BLaER1 treated with 17β-estradiol and CSF1 and Interleukin-3, amounts not matched to agents 10 nM and 100 nM (cell line): ENCODE data around the gene DIP2B.

ENCODE experiments used
- H3K27ac ChIP-seq, 11 experiments: shearing (Covaris generic); formaldehyde crosslinking; 2 replicates each; pipeline ENCODE4 v1.8.1; 2022
- H3K27me3 ChIP-seq, 11 experiments: shearing (Covaris generic); formaldehyde crosslinking; 2 replicates each; pipeline ENCODE4 v1.8.1; 2022
- H3K36me3 ChIP-seq, 11 experiments: shearing (Covaris generic); formaldehyde crosslinking; 2 replicates each; pipeline ENCODE4 v1.8.1; 2022
- H3K4me1 ChIP-seq, 10 experiments: shearing (Covaris generic); formaldehyde crosslinking; 2 replicates each; pipeline ENCODE4 v1.8.1; 2022
- H3K4me2 ChIP-seq, 11 experiments: shearing (Covaris generic); formaldehyde crosslinking; 2 replicates each; pipeline ENCODE4 v1.8.1; 2022
- H3K4me3 ChIP-seq, 10 experiments: shearing (Covaris generic); formaldehyde crosslinking; 2 replicates each; pipeline ENCODE4 v1.8.1; 2022
- H3K9ac ChIP-seq, 11 experiments: shearing (Covaris generic); formaldehyde crosslinking; 2 replicates each; pipeline ENCODE4 v1.8.1; 2022
- H3K9me3 ChIP-seq, 11 experiments: shearing (Covaris generic); formaldehyde crosslinking; replicated peaks in 1 of 11; 2 replicates each; pipeline ENCODE4 v1.8.1; 2022
- H4K20me1 ChIP-seq, 11 experiments: shearing (Covaris generic); formaldehyde crosslinking; 2 replicates each; pipeline ENCODE4 v1.8.1; 2022
- Cebpa-rat ChIP-seq, 11 experiments: shearing (Covaris generic); IDR thresholded peaks; 2 replicates each; pipeline ENCODE4 v1.8.1; 2022

The DIP2B gene

GRCh38 chr12:50776749-50777728 is 272.3 kb downstream of the DIP2B start:
- H3K4me3 ChIP-seq, result no peak overlapping the region
- no peak overlapping the region for H3K4me2 ChIP-seq
- H3K36me3 ChIP-seq, result peaks cover 31 to 50% (median 39%) of the 10 kb centered on the region in 11 experiments
- H3K9ac ChIP-seq, result no peak overlapping the region
- H3K27ac ChIP-seq, result no peak overlapping the region
- no peaks in the 10 kb centered on the region for H3K27me3 ChIP-seq
- H3K9me3 ChIP-seq, result peaks cover 0 to 21% (median 11%) of the 10 kb centered on the region in 11 experiments; a peak in 14 of 22 replicates
- peaks cover 14 to 86% (median 48%) of the 10 kb centered on the region in 11 experiments; a peak in 18 of 22 replicates for H4K20me1 ChIP-seq
- H3K4me1 ChIP-seq, result peaks cover 0 to 19% (median 0%) of the 10 kb centered on the region in 10 experiments; a peak in 7 of 20 replicates
- TF ChIP-seq Cebpa-rat (IDR thresholded peaks at IDR 0.05), result no peak

DNA sequence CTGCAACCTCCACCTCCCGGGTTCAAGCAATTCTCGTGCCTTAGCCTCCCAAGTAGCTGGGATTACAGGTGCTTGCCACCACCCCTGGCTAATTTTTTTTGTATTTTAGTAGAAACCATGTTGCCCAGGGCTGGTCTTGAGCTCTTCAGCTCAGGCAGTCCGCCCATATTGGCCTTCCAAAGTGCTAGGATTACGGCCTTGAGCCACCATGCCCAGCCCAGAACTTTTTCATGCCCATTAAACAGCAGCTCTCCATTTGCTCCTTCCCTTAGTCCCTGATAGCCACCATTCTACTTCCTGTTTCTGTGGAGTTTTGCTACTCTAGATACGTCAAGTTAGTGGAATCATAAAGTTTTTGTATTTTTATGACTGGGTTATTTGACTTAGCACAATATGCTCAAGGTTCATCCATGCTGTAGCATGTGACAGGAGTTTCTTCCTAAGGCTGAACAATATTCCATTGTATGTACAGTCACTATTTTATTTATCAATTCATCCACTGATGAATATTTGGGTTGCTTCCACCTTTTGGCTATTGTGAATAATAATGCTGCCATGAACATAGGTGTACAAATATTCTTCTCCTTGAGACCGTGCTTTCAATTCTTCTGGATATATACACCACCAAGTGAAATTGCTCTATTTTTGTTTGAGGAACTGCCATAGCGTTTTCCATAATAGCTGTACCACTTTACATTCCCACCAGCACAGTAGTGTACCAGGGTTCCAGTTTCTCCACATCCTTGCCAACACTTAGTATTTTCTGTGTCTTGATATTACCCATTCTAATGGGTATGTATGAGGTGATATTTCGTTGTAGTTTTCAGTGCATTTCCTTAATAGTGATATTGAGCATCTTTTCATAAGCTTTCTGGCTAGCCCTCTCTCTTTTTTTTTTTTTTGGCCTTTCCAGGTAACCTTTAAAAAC is 274.1 kb downstream of the DIP2B start:
- Histone ChIP-seq H3K4me2 (no peak overlapping the region), H3K27me3 (no peaks in the 10 kb centered on the region), H3K9me3 (0 out of 22 replicates have a peak, but pooled peaks cover 0 to 4% (median 0%) of the 10 kb centered on the region in 11 experiments), H3K27ac (no peak overlapping the region), H3K36me3 (peaks cover 31 to 50% (median 44%) of the 10 kb centered on the region in 11 experiments), H3K4me3 (no peak overlapping the region), H3K9ac (no peak overlapping the region), H4K20me1 (peaks cover 14 to 69% (median 39%) of the 10 kb centered on the region in 11 experiments; a peak in 18 of 22 replicates), H3K4me1 (peaks cover 0 to 13% (median 0%) of the 10 kb centered on the region in 10 experiments; a peak in 7 of 20 replicates)
- no peak for TF ChIP-seq Cebpa-rat (IDR thresholded peaks at IDR 0.05)

DNA sequence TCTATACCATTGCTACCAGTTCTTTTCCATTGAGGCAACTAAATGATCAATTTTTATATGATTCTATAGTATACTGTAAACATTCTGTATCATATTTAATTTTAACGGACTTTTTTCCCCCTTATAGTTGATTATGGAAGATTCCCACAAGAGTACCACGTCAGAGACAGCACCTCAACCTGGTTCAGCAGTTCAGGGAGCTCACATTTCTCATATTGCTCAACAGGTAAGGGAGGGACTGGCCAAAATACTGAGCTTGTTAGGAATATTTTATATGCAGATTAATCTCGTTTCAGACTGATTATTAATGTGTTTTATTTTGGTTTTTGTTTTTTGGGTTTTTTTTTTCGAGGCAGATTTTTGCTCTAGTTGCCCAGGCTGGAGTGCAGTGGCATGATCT is 275.2 kb downstream of the DIP2B start:
- Histone ChIP-seq H3K4me2 (no peak overlapping the region), H3K36me3 (peaks cover 39 to 58% (median 51%) of the 10 kb centered on the region in 11 experiments), H3K9ac (no peak overlapping the region), H3K4me1 (peaks cover 0 to 2% (median 0%) of the 10 kb centered on the region in 10 experiments; a peak in 2 of 20 replicates), H4K20me1 (peaks cover 14 to 65% (median 30%) of the 10 kb centered on the region in 11 experiments; a peak in 18 of 22 replicates), H3K4me3 (no peak overlapping the region), H3K27ac (no peak overlapping the region), H3K9me3 (0 out of 22 replicates have a peak, but pooled peaks cover 0 to 4% (median 0%) of the 10 kb centered on the region in 11 experiments), H3K27me3 (no peaks in the 10 kb centered on the region)
- TF ChIP-seq Cebpa-rat (IDR thresholded peaks at IDR 0.05), result no peak

DNA sequence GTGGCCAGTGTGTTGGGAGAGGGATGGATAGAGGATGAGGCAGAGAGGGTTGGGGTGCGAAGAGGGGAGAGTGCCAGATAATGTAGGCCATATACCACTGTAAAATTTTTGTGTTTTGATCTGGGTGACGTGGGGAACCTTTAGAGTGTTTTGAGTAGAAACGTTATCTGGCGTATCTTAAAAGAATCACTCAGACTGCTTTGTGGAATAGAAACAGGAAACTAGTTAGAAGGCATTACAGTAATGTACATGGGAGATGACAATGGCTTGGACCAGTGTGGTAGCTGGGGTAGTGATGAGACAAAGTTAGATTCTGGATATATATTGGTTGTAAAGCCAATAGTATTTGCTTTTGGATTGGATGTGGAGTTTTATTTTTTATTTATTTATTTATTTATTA is 279.7 kb downstream of the DIP2B start:
- peaks cover 79 to 98% (median 88%) of the 10 kb centered on the region in 11 experiments for H3K36me3 ChIP-seq
- H3K4me1 ChIP-seq, result peaks cover 0 to 3% (median 0%) of the 10 kb centered on the region in 10 experiments; a peak in 3 of 20 replicates
- H3K9me3 ChIP-seq, result peaks cover 16 to 32% (median 27%) of the 10 kb centered on the region in 11 experiments; a peak in 21 of 22 replicates

DNA sequence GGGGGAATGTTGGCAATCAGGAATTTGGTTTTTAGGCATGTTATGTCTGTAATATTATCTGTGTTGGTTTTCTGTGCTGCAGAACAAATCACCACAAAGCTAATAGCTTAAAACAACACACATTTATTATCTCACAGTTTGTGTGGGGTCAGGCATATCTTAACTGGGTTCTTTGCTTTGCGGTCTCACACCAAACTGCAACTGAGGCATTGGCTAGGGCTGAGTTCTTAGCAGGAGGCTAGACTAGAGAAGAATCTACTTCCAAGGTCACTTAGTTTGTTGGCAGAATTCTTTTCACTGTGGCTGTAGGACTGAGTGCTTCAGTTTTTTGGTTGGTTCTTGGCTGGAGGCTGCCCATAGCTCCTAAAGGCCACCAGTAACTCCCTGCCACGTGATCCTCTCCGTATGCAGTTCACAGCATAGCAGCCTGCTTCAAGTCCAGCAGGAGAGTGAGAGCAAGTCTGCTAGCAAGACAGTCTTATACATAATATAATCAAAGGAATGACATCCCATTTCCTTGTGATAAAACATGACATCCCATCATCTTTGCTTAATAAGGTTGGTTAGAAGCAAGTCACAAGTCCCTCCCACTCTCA is 280.7 kb downstream of the DIP2B start:
- Histone ChIP-seq H3K4me2 (no peak overlapping the region), H3K27ac (no peak overlapping the region), H3K27me3 (no peaks in the 10 kb centered on the region), H3K9me3 (peaks cover 16 to 32% (median 27%) of the 10 kb centered on the region in 11 experiments; a peak in 21 of 22 replicates), H3K4me1 (peaks cover 0 to 13% (median 0%) of the 10 kb centered on the region in 10 experiments; a peak in 4 of 20 replicates), H4K20me1 (peaks cover under 1 to 36% (median 7%) of the 10 kb centered on the region in 11 experiments; a peak in 9 of 22 replicates), H3K36me3 (peaks cover 75 to 100% (median 85%) of the 10 kb centered on the region in 11 experiments), H3K4me3 (no peak overlapping the region), H3K9ac (no peak overlapping the region)
- no peak for TF ChIP-seq Cebpa-rat (IDR thresholded peaks at IDR 0.05)

More for the DNA sequence above, 279.7 kb downstream of the DIP2B start:
- TF ChIP-seq Cebpa-rat (IDR thresholded peaks at IDR 0.05), result no peak
- Histone ChIP-seq H3K27me3 (no peaks in the 10 kb centered on the region), H3K4me2 (no peak overlapping the region), H4K20me1 (peaks cover 0 to 34% (median 5%) of the 10 kb centered on the region in 11 experiments; a peak in 10 of 22 replicates), H3K9ac (no peak overlapping the region), H3K27ac (no peak overlapping the region), H3K4me3 (no peak overlapping the region)

DNA sequence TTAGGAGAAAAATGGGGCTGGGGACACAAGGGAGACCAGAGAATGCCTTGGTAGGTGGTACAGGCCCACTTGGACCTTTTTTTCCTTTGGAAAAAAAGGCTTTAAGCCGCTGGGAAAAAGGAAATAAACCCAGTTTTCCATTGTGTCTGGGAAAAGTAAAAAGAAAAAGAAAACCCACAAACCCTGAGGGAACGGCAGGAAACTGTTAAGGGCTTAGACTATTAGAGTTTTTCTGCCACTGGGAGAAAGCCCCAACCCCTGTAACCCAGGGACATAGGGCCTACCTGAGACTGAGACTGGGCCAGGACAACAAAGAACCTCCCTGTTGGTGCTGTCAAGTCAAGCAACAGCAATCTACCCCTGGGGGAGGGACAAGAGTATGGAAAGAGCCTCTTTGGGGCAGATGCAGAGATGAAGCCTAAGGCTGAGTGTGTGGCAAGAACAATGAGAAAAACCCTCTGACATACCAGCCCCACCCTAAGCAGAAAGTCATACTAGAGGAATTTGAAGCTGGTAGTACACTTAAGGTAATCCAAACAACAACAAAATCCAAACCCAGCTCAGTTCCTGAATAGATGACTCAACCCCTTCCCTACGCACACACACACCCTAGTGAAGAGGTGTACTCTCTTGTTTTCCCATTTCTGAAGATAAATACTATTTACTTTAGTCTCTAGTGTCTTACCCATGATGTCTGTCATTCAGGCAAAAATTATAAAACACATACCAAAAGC is 281.9 kb downstream of the DIP2B start:
- Histone ChIP-seq H3K4me3 (no peak overlapping the region), H3K9ac (no peak overlapping the region), H3K36me3 (peaks cover 64 to 97% (median 75%) of the 10 kb centered on the region in 11 experiments), H4K20me1 (peaks cover 3 to 45% (median 15%) of the 10 kb centered on the region in 11 experiments; a peak in 10 of 22 replicates), H3K27ac (no peak overlapping the region), H3K4me1 (peaks cover 0 to 21% (median 0%) of the 10 kb centered on the region in 10 experiments; a peak in 4 of 20 replicates), H3K4me2 (no peak overlapping the region), H3K27me3 (no peaks in the 10 kb centered on the region), H3K9me3 (peaks cover 16 to 32% (median 27%) of the 10 kb centered on the region in 11 experiments; a peak in 21 of 22 replicates)
- no peak for TF ChIP-seq Cebpa-rat (IDR thresholded peaks at IDR 0.05)

DNA sequence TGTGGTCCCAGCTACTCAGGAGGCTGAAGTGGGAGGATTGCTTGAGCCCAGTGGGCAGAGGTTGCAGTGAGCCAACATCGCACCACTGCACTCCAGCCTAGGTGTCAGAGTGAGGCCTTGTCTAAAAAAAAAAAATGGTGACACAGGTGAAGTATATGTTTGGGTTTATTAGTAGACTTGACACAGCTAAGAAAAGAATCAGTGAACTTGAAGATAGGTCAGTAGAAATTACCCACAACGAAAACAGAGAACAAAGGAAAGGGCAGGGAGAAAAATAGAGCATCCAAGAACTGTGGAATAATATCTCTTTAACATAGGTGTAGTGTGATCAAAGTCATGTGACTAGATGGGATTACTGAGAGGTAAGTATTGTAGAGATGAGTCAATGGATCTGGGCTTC is 282.8 kb downstream of the DIP2B start:
- Histone ChIP-seq H3K4me3 (no peak overlapping the region), H3K36me3 (peaks cover 57 to 96% (median 70%) of the 10 kb centered on the region in 11 experiments), H3K4me2 (no peak overlapping the region), H3K9me3 (peaks cover 16 to 32% (median 27%) of the 10 kb centered on the region in 11 experiments; a peak in 21 of 22 replicates), H3K9ac (no peak overlapping the region), H3K27me3 (no peaks in the 10 kb centered on the region), H3K4me1 (peaks cover 0 to 21% (median 0%) of the 10 kb centered on the region in 10 experiments; a peak in 4 of 20 replicates), H4K20me1 (peaks cover 5 to 54% (median 19%) of the 10 kb centered on the region in 11 experiments; a peak in 11 of 22 replicates), H3K27ac (no peak overlapping the region)
- no peak for TF ChIP-seq Cebpa-rat (IDR thresholded peaks at IDR 0.05)
